ENCODE results near the gene P3H4.

GRCh38 chr17:41810659-41811548 is 845 bp downstream of the P3H4 start:
- TF ChIP-seq, protein P1, sequence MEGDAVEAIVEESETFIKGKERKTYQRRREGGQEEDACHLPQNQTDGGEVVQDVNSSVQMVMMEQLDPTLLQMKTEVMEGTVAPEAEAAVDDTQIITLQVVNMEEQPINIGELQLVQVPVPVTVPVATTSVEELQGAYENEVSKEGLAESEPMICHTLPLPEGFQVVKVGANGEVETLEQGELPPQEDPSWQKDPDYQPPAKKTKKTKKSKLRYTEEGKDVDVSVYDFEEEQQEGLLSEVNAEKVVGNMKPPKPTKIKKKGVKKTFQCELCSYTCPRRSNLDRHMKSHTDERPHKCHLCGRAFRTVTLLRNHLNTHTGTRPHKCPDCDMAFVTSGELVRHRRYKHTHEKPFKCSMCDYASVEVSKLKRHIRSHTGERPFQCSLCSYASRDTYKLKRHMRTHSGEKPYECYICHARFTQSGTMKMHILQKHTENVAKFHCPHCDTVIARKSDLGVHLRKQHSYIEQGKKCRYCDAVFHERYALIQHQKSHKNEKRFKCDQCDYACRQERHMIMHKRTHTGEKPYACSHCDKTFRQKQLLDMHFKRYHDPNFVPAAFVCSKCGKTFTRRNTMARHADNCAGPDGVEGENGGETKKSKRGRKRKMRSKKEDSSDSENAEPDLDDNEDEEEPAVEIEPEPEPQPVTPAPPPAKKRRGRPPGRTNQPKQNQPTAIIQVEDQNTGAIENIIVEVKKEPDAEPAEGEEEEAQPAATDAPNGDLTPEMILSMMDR (IDR thresholded peaks at IDR 0.05 in 4 of 5, conservative IDR thresholded peaks at IDR 0.05 in 1 of 5) = no peak
- no peak for TF ChIP-seq POLR2A (IDR thresholded peaks at IDR 0.05)
